Inflammatory macrophage (primary cell): Measurements from ENCODE around the gene SCAP.
A peak's percentile ranks its signal among the peaks of the same experiment; 100 is the strongest.

Experiments
- DNase-seq, 2 donors: peaks; one replicate each; pipeline ENCODE4 v3.0.0-alpha.2; 2020 to 2022

The SCAP gene

GRCh38 chr3:47430606-47431005, 45.1 kb downstream of the SCAP start:
- no peak for DNase-seq

- no peak for DNase-seq
Measured at GRCh38 chr3:47429476-47430270, 46.1 kb downstream of the SCAP start.

DNA sequence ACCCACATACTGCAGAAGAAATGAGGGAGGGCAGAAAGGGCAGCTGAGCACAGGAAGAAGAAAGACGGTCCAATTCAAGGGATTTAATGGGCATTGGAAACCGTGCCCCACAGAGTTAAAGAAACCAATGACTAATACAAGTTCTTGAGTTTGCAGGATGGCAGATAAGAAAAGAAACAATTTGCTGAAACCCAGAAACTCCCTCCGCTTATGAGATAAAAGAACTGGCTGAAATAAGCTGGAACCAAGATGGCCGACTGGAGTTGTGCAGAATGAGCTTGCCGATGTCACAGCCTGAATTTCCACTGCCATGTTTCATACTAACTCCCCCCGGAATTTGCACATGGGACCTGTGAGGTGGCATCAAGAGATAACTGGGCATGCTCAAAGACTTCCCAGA, 47.1 kb downstream of the SCAP start:
- DNase-seq: no peak

- DNase-seq: no peak
Measured at GRCh38 chr3:47427866-47428265, 47.9 kb downstream of the SCAP start.

DNA sequence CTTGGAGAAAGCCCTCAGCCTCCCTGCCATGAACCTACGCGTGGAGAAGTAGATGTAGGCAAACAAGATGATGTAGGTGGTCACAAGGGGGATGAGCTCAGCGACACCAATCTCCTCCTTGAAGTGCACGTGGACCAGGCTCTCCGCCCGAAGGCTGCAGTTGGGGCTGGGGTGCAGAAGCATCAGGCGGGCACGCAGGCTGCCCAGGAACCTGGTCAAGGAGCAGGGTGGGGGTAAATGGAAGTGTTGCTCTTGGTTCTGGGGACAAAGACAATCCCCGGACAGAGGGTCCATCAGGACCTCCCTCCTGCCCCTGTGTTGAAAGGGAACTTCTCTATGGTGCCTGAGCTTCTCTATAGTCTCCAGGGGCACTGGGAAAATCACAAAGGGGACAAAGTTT, 49.8 kb downstream of the SCAP start:
- no peak for DNase-seq

- DNase-seq: no peak
Measured at GRCh38 chr3:47425383-47425778, 50.4 kb downstream of the SCAP start.

DNA sequence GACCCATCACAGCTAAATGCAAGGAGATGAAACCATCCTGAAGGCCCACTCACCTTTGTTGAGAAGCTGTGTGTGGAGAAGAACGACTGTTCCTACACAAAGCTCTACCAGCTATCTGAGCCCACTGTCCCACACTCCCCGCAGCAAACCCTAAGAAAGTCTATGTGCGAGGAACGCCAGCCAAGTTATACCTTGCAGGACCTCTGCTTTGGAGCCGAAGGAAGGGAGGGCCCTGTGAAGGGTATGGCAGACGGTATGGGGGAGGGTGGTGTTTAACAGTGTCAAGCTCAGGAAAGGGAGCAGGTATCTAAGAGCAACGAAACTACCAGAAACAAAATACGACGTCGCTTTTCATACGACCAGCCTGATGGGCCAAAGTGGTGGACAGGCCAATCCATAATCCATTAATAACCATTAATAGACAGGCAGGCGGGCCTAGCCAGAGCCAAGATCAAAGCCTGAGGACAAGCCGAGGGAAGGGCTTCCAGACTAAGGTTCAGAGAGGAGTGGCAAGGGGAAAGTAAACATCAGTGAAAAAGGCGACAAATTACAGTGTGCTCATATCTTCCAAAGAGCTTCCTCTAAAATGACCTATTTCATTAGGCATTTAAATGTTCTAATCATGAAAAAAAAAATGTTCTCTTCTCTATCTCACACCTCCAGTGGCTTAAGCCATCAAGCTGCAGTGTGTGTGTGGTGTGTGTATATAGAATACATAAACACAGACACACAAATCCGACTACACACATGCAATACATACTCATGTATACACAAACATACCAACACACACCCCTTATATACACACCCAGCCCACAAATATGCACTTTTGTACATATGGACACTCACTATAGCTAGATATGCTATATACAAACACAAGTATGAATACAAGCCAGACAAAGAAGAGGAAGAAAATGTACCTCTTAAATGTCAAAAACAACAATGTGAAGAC, 51.0 kb downstream of the SCAP start:
- no peak for DNase-seq

DNA sequence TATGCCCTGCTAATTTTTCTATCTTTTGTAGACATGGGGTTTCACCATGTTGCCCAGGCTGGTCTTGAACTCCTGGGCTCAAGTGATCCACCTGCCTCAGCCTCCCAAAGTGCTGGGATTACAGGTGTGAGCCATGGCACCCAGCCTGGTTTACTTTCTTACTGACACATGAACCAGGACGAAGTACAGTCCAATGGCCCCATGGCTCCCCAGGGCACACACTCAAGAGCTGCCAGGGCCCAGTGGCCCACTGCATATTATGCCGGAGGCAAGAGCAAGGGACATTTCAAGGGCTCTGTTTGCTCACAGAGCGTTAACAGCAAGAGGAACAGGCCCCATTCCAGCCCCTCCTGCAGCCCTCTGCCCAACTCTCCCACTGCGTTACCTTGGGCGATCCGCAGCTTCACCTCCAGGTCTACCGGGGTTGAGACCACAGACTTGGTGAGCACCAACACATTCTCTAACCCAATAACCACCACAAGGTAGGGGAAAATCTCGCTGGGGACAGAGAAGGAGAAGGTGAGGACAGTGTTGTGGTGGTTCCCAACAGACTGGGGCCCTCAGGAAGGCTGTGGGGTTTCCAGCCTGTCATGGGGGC, 52.1 kb downstream of the SCAP start:
- no peak for DNase-seq

DNA sequence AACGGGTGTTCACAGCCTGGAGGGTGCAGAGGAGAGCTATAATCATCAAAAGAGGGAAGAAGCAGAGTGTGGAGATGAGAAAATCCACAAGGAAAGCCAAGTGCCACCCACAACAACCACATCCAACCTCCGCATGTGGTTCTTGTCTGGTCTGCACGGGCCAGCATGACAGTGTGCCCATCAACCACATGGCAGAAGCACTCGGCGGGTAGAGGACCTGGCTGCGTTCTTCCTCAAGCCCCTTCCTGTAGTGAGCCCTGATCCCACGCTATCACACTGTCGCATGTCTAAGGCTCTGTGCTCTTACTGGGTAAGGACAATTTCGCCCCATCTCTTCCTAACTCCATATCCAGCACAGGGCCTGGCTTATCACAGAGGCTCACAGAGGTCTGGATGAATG, 53.0 kb downstream of the SCAP start:
- no peak for DNase-seq

DNA sequence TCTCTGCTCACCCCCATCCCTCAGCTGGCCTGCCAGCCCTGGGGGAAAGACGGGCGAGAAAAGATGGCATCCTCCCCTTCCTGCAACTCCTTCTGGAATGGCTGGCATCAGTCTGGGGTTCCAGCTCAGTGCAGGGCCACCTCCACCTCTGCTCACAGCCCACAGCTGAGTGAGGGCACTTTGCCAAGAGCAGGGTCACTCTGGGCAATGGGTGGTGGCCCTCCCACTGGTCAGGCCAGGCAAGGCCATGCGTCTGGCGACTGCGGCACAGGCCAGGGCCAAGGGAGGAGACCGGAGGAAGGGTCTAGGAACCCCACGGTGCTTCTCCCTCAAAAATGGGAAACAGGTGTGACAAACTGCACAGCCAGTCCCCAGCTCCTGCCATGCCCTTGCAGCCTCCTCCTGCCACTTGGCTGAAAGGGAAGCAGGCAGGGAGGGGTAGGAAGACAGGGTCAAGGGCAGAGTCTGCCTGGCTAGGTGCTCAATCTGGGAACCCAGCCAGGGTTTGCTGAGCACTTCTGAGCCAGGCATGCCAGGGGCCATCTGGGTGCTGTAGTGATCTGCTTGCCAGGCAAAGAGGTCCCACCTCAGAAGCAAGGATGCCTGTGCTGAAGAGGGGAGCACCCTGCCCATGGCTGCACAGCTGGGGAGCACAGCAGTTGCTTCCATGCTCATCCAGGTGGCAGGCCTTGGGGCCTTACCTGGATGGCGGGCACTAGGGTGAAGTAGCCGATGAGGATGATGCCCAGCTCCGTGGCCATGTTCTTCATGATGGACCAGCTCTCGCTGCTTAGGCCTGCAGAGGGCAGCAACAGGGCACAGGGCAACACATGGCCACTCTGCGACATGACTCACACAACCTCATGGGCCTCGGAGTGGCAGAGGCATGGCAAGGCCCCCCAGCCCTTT, 53.7 kb downstream of the SCAP start:
- peak; percentile 15 to 45 for DNase-seq

GRCh38 chr3:47420511-47421484, 54.9 kb downstream of the SCAP start:
- peak; percentile 93 to 96 for DNase-seq

GRCh38 chr3:47420044-47420430, 55.7 kb downstream of the SCAP start:
- no peak for DNase-seq

DNA sequence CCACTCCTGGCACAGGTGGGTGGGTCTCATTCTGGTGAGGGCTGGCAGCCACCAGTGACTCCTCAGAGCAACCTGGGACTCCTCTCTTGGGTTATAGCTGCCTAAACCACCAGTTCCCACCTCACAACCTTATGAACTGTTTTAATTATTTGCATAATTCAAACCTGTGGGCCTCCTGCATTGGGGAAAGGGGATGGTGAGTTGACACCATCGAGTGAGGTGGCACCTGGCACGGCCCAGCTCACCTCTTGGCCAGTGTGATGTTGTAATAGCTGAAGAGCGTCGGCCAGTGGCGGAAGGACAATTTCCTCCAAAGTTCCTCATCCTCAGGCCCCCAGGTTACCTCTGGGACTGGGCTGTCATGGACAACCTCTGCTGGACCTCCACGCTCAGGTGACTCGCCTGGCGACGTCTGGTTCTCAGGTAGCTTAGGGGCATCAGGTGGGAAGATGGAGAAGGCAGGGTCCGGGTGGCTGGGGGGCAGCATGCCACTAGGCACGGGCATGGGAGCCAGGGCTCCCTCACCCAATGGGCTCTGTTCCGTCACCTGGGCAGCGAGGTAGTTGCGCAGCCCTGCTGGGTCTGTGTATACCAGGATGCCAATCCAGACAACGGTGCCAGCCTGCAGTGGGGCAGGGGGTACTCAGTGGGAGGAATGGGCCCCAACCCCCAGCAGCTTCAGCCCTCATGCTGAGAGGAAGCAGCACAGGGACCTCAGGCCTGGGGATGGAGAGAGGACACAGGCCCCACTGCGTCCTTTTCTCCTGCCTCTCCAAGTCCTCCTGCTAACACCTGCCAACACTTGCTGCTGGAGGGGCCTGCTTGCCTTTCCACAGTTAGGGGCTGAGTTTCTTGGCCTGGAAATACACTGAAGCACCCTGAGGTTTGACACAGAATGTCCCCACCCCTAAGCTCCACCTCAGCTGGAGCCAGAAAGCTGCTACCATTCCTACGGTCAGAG, 56.4 kb downstream of the SCAP start:
- DNase-seq: no peak

- DNase-seq: no peak
Measured at GRCh38 chr3:47418167-47419082, 57.3 kb downstream of the SCAP start.

DNA sequence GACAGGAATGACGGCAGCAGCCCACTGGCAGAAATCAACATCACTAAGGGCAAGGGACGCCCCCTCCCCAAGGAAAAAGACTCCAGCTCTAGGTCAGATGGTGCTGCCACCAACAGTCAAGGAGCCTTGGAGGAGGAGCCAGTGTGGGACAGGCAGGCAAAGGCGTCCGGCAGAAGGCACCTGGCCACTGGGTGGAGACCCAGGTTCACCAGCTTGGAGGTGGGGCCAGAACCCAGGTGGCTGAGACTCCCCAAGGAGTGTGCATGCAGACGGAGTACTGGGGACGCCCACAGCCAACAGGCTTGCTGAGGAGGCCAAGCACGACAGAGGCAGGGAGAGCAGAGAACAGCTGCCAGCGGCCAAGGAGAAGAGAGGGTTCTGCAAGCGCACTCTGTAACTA, 59.7 kb downstream of the SCAP start:
- DNase-seq: no peak

GRCh38 chr3:47414666-47415587, 60.8 kb downstream of the SCAP start:
- DNase-seq: no peak

DNA sequence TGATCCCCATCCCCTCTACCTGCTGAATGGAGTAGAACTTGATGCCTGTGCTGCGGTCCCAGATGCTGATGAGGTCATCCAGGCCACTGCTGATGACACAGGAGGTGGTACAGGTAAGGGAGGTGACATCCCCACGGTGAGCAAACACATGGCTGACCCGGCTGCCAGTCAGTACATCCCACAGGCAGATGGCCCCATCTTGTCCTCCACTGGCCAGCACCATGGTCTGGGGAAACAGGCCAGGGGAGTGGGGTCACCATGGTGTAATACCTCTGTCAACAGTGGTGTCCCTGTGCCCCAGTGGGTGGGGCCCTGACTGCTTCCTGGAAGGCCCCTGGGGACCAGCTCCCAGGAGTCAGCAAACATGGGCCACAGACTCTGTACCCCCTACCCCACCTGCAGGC, 61.6 kb downstream of the SCAP start:
- no peak for DNase-seq

- DNase-seq: no peak
Measured at GRCh38 chr3:47413751-47414150, 62.0 kb downstream of the SCAP start.
